Transverse colon (tissue), 4 donors: Measurements from ENCODE around the gene DDX3X. TPM values are rescaled to one million over a fixed set of nuclear protein-coding genes. Genes with fewer than 3 reads are reported as not detected.
"Not testable (repeated sequence)": the region's sequence is repeated elsewhere in the genome, so short reads cannot be mapped to it uniquely, and the experiment has no call there.

Experiments used
- DNase-seq: peaks from one replicate; pipeline ENCODE4 v3.0.0-alpha.2; 2019
- H3K27ac ChIP-seq, 4 donors: fragments of 200-600 bp; sonication (generic); 2 replicates each; pipeline ENCODE4 v1.5.1; 2016 to 2018; ENCODE audit warnings: inconsistent platforms in 4 of 4
- H3K27me3 ChIP-seq: fragments of 200-600 bp; sonication (generic); 2 replicates; pipeline ENCODE4 v1.5.1; 2017; ENCODE audit warnings: inconsistent platforms
- H3K36me3 ChIP-seq, 4 donors: fragments of 200-600 bp; sonication (generic); 2 replicates each; pipeline ENCODE4 v1.5.1; 2017 to 2019; ENCODE audit warnings: inconsistent platforms in 4 of 4
- H3K4me1 ChIP-seq, 4 donors: fragments of 200-600 bp; sonication (generic); 2 replicates each; pipeline ENCODE4 v1.5.1; 2017 to 2020; ENCODE audit warnings: inconsistent platforms in 4 of 4
- H3K4me3 ChIP-seq, 4 donors: fragments of 200-600 bp; sonication (generic); 1 replicate in 1 of 4; 2 replicates in 3 of 4; pipeline versions ENCODE4 v1.5.1 to v1.6.1; 2017 to 2019; ENCODE audit warnings: inconsistent platforms in 4 of 4
- H3K9me3 ChIP-seq, 2 donors: fragments of 200-600 bp; sonication (generic); 2 replicates each; pipeline ENCODE4 v1.5.1; 2017 to 2019; ENCODE audit warnings: inconsistent platforms in 2 of 2
- EP300 ChIP-seq: sonication (generic); formaldehyde crosslinking; IDR thresholded peaks from one replicate; pipeline ENCODE4 v1.6.1; 2017; ENCODE audit warnings: antibody characterized with exemption, low read depth
- POLR2A ChIP-seq: fragments of 450-650 bp; IDR thresholded peaks from one replicate; pipeline ENCODE4 v1.6.1; 2016; ENCODE audit warnings: antibody characterized with exemption, mild to moderate bottlenecking, moderate library complexity
- POLR2AphosphoS5 ChIP-seq, 3 donors: sonication (generic); formaldehyde crosslinking; IDR thresholded peaks; one replicate each; pipeline ENCODE4 v1.6.1; 2016; ENCODE audit warnings: antibody characterized with exemption in 3 of 3
- WGBS, 2 donors: methylation state at CpG; one replicate each; pipeline ENCODE4 v1.1.5; 2018; ENCODE audit warnings: low coverage in 1 of 2; 5-methylcytosine and 5-hydroxymethylcytosine counted together
- in situ Hi-C, 4 donors: fragments of 200-750 bp; cut with MboI; loops; one replicate each; pipeline versions ENCODE4 v1.15.0 to v1.15.1; 2017; ENCODE audit warnings: low sequenced_read_pairs in 3 of 4, low pct_ligation_motif_present in 1 of 4, low pct_unique_long_range_greater_than_20kb in 1 of 4
- intact Hi-C: fragments of 100-400 bp; cut with DNase I; formaldehyde crosslinking; loops from one replicate; pipeline ENCODE4 v1.15.1; 2023; ENCODE audit warnings: low total_unique reads
- total RNA-seq, 4 donors: library from RNA; depleted of rRNA; stranded (reverse); fragments of >200 nt; gene quantifications; one replicate each; pipeline ENCODE4 v1.1.0, GENCODE V29; 2016
- TF ChIP-seq, protein P1 (sequence below), 5 experiments: fragments of 200-600 bp in 3 of 5; fragments of 450-650 bp in 2 of 5; sonication (generic) in 3 of 5; IDR thresholded peaks; 1 replicate in 2 of 5; 2 replicates in 3 of 5; pipeline ENCODE4 v1.5.1; 2016 to 2017; ENCODE audit warnings: antibody characterized with exemption in 5 of 5, inconsistent platforms in 3 of 5, mild to moderate bottlenecking in 2 of 5, moderate library complexity in 1 of 5

Gene DDX3X
- total RNA-seq, 4 donors from 2014 or later: 133 to 242 (median 165) TPM

GRCh38 chrX:41369152-41369551 lies 35.2 kb downstream of the DDX3X start:
- 93% methylated on average over 4 of the region's 4 CpGs; no CpG with 5 or more reads in 1 of the 2 donors for whole genome bisulfite sequencing, 2 donors
- intact Hi-C loops: no loop called here

GRCh38 chrX:41371575-41371974 lies 37.6 kb downstream of the DDX3X start:
- 96% methylated on average over 5 of the region's 5 CpGs; no CpG with 5 or more reads in 1 of the 2 donors for WGBS, 2 donors
- H3K27me3 ChIP-seq, intact Hi-C loops, H3K36me3 ChIP-seq, H3K4me1 ChIP-seq, H3K27ac ChIP-seq, DNase-seq, H3K9me3 ChIP-seq, H3K4me3 ChIP-seq, in situ Hi-C loops: not testable (repeated sequence)

More at GRCh38 chrX:41369152-41369551, 35.2 kb downstream of the DDX3X start:
- in situ Hi-C loops: no loop called here
- Histone ChIP-seq H3K27me3 (no peaks in the 10 kb centered on the region), H3K4me1 (no peaks in the 10 kb centered on the region), H3K27ac (no peak overlapping the region), H3K4me3 (no peak overlapping the region), H3K36me3 (no peaks in the 10 kb centered on the region), H3K9me3 (no peaks in the 10 kb centered on the region)
- DNase-seq: no peak
- TF ChIP-seq POLR2AphosphoS5 (IDR thresholded peaks at IDR 0.05): no peak

GRCh38 chrX:41373989-41374606 lies 40.1 kb downstream of the DDX3X start:
- Histone ChIP-seq H3K4me3 (no peak overlapping the region), H3K4me1 (no peaks in the 10 kb centered on the region), H3K9me3 (no peaks in the 10 kb centered on the region), H3K27me3 (no peaks in the 10 kb centered on the region), H3K27ac (no peak overlapping the region), H3K36me3 (no peaks in the 10 kb centered on the region)
- TF ChIP-seq POLR2A (no peak), EP300 (no peak), POLR2AphosphoS5 (IDR thresholded peaks at IDR 0.05) (no peak)
- TF ChIP-seq, protein P1, sequence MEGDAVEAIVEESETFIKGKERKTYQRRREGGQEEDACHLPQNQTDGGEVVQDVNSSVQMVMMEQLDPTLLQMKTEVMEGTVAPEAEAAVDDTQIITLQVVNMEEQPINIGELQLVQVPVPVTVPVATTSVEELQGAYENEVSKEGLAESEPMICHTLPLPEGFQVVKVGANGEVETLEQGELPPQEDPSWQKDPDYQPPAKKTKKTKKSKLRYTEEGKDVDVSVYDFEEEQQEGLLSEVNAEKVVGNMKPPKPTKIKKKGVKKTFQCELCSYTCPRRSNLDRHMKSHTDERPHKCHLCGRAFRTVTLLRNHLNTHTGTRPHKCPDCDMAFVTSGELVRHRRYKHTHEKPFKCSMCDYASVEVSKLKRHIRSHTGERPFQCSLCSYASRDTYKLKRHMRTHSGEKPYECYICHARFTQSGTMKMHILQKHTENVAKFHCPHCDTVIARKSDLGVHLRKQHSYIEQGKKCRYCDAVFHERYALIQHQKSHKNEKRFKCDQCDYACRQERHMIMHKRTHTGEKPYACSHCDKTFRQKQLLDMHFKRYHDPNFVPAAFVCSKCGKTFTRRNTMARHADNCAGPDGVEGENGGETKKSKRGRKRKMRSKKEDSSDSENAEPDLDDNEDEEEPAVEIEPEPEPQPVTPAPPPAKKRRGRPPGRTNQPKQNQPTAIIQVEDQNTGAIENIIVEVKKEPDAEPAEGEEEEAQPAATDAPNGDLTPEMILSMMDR (IDR thresholded peaks at IDR 0.05): no peak
- intact Hi-C loops: no loop called here
- no peak for DNase-seq
- in situ Hi-C loops: no loop called here
- WGBS, 2 donors: 84% methylated on average over 5 of the region's 5 CpGs; no CpG with 5 or more reads in 1 of the 2 donors

GRCh38 chrX:41377624-41378023 lies 43.7 kb downstream of the DDX3X start:
- H3K4me1 ChIP-seq: peaks cover 0 to under 1% (median 0%) of the 10 kb centered on the region in 4 donors
- in situ Hi-C loops: no loop called here
- TF ChIP-seq, protein P1 (IDR thresholded peaks at IDR 0.05): no peak
- TF ChIP-seq POLR2AphosphoS5 (IDR thresholded peaks at IDR 0.05) (no peak), EP300 (no peak), POLR2A (no peak)

GRCh38 chrX:41381685-41382084 lies 47.7 kb downstream of the DDX3X start:
- Histone ChIP-seq H3K9me3 (no peaks in the 10 kb centered on the region), H3K27ac (peak overlapping the region; percentile 29 to 82 (median 50)), H3K4me1 (peaks cover 0 to 8% (median 0%) of the 10 kb centered on the region in 4 donors), H3K4me3 (no peak overlapping the region), H3K27me3 (no peaks in the 10 kb centered on the region), H3K36me3 (no peaks in the 10 kb centered on the region)
- intact Hi-C loops: no loop called here
- in situ Hi-C loops: no loop called here
- DNase-seq: peak; percentile 66
- no peak for TF ChIP-seq POLR2A
- TF ChIP-seq, protein P1 (IDR thresholded peaks at IDR 0.05): no peak
- peak; percentile 66 for TF ChIP-seq EP300
- peak in 2 of 3 donors; percentile 22 to 44 for TF ChIP-seq POLR2AphosphoS5 (IDR thresholded peaks at IDR 0.05)
- 42% methylated on average over 5 of the region's 5 CpGs; no CpG with 5 or more reads in 1 of the 2 donors for WGBS, 2 donors

More at GRCh38 chrX:41377624-41378023, 43.7 kb downstream of the DDX3X start:
- no peak overlapping the region for H3K27ac ChIP-seq
- no peak overlapping the region for H3K4me3 ChIP-seq
- no peaks in the 10 kb centered on the region for H3K9me3 ChIP-seq
- WGBS, 2 donors: 79% methylated on average over 8 of the region's 8 CpGs; no CpG with 5 or more reads in 1 of the 2 donors
- DNase-seq: no peak
- no peaks in the 10 kb centered on the region for H3K27me3 ChIP-seq
- intact Hi-C loops: no loop called here
- H3K36me3 ChIP-seq: no peaks in the 10 kb centered on the region
